ENCODE measurements around the gene PELI3. TPM values are rescaled to one million over a fixed set of nuclear protein-coding genes. Genes with fewer than 3 reads are reported as not detected.
A peak's percentile ranks its signal among the peaks of the same experiment; 100 is the strongest.

PELI3 gene
- total RNA-seq, 2 experiments from 2014 or later, result 4.3 to 8.1 TPM

DNA sequence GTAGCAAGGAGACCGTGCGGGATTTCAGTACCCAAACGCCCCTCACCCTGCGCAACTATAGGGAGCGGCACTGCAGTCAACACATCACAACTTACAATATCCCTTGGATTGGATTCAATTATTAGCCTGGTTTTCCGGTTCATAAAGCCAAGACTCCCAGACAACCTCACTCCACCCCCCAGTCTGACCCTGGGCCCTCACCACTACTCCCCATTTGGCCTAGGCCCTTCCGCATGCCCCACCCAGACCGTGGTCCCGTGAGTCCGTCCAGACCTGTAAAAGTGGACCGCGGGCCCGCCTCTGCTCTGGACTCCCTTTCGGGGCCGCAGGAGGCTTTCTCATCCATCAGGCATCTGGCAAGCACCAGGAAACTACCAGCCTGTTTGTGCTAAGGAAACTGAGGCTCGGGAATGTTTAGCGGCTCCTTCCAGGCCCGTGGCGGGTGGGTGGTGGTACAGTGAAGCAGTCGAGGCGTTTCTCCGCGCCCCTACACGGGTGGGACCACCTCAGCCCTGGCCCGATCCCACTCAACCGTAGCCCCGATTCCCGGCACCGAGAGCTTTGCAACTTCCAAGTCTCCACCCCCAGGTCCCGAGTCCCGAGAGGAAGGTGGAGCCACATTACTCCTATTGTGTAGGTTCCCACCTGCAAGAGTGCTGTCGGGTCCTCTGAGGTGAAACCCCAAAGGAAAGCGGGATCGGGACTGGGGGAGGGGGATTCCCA lies 12.8 kb downstream of the PELI3 start:
- POLR2A ChIA-PET, result interaction anchor here (0.9 to 1.2 kb wide), 7 partner anchors 8 to 362 kb away, joined by 3 to 5 read pairs (median 3); partner anchors contain the start of genes MRPL11, RBM4 and RBM4B
- H3K4me1 ChIP-seq (ENCODE audit: insufficient read depth, low read length, poor library complexity, severe bottlenecking), result peaks cover 11% of the 10 kb centered on the region
- no peaks in the 10 kb centered on the region for H4K20me1 ChIP-seq (ENCODE audit: insufficient read depth, low read length)
- H3K79me2 ChIP-seq (ENCODE audit: insufficient read depth, low read depth, low read length), result peaks cover 5% of the 10 kb centered on the region; the same call in 1 of the 2 replicates
- H2AFZ ChIP-seq (ENCODE audit: low read length), result peak overlapping the region; percentile 77; the same call in 1 of the 2 replicates
- H3K9me2 ChIP-seq (ENCODE audit: insufficient read depth, low read length), result no peaks in the 10 kb centered on the region
- peak overlapping the region; percentile 97 for H3K4me2 ChIP-seq (ENCODE audit: low read length)
- H3K4me3 ChIP-seq (ENCODE audit: low read depth, low read length, poor library complexity, severe bottlenecking), result peak overlapping the region; percentile 89
- peaks cover 14% of the 10 kb centered on the region for H3K36me3 ChIP-seq (ENCODE audit: insufficient read depth, low read length)
- TSS peak; percentile 80 for BruUV-seq (replicated peaks)
- CTCF ChIA-PET (ENCODE audit: unreplicated experiment), result interaction anchor here (1.4 kb wide), 1 partner anchor 41 kb away, joined by 3 read pairs; the partner anchor contains the start of gene MRPL11
- H3K9me3 ChIP-seq (ENCODE audit: low read length), result no peaks in the 10 kb centered on the region
- intact Hi-C loops (cut with micrococcal nuclease; ENCODE audit: unreplicated experiment), result loop anchor here (1.0 to 5.0 kb wide), 5 partner anchors 40 to 363 kb away; partner anchors contain the start of genes ACTN3, RCE1 and ZDHHC24
- TF ChIP-seq, protein P1, sequence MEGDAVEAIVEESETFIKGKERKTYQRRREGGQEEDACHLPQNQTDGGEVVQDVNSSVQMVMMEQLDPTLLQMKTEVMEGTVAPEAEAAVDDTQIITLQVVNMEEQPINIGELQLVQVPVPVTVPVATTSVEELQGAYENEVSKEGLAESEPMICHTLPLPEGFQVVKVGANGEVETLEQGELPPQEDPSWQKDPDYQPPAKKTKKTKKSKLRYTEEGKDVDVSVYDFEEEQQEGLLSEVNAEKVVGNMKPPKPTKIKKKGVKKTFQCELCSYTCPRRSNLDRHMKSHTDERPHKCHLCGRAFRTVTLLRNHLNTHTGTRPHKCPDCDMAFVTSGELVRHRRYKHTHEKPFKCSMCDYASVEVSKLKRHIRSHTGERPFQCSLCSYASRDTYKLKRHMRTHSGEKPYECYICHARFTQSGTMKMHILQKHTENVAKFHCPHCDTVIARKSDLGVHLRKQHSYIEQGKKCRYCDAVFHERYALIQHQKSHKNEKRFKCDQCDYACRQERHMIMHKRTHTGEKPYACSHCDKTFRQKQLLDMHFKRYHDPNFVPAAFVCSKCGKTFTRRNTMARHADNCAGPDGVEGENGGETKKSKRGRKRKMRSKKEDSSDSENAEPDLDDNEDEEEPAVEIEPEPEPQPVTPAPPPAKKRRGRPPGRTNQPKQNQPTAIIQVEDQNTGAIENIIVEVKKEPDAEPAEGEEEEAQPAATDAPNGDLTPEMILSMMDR (conservative IDR thresholded peaks at IDR 0.05; ENCODE audit: low read length), result no peak
- no peak for TF ChIP-seq EZH2phosphoT487 (IDR thresholded peaks at IDR 0.05; ENCODE audit: borderline replicate concordance, low read depth, low read length)
- H3K27ac ChIP-seq (ENCODE audit: low read depth, low read length, poor library complexity, severe bottlenecking), result peak overlapping the region; percentile 47
- no peak for DNase-seq (ENCODE audit: low spot score)

DNA sequence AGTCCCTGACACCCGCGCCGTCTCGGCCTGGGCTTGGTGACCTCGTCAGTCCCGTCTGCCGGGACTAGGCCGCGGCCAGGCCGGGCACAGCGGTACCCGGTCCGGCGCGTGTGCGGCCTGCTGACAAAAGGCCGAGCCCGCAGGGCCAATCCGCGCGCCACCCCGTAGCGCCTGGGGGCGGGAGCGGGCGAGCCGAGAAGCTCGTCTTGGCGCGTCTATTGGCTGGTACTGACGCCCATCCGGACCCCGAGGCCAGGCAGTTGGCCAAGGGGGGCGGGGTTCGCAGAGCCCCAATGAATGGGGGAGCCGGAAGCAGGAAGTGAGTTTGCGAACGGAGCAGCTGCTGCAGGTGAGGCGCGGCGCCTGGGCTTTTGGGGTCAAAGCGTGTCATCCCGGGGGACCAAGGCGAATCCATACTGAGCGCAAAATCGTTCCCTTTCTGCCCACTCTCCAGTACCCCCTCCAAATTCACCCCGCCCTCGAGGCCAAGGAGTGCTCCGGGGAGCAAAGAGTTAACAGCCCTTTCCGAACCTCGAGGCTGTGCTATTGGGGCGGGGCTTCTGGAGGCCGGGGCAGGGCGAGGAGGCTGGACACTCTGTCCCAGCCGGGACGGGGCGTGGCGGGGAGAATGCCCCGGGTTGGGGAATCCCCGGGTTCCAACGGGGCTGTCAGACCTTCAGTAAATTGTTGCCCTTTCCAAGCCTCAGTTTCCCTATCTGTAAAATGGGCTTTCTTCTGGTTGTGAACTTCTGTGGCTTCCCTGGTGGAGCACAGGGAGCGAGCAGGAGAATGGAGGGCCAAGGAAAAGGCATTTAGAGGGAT lies 13.6 kb downstream of the PELI3 start, which contains the start of gene DPP3:
Gene DPP3, plus strand, starts transcription at position 318 of the 822 bp plus-strand sequence. CDS start 1,767 bp downstream, outside the sequence.
- Histone ChIP-seq H3K4me2 (ENCODE audit: low read length) (peak within 1 kb of the TSS; percentile 97), H3K79me2 (ENCODE audit: insufficient read depth, low read depth, low read length) (peaks cover 5% of the 10 kb centered on the region; the same call in 1 of the 2 replicates), H4K20me1 (ENCODE audit: insufficient read depth, low read length) (no peaks in the 10 kb centered on the region), H2AFZ (ENCODE audit: low read length) (peak within 1 kb of the TSS; percentile 77), H3K36me3 (ENCODE audit: insufficient read depth, low read length) (peaks cover 14% of the 10 kb centered on the region), H3K9me2 (ENCODE audit: insufficient read depth, low read length) (no peaks in the 10 kb centered on the region), H3K9me3 (ENCODE audit: low read length) (no peaks in the 10 kb centered on the region), H3K4me3 (ENCODE audit: low read depth, low read length, poor library complexity, severe bottlenecking) (peak within 1 kb of the TSS; percentile 89), H3K27ac (ENCODE audit: low read depth, low read length, poor library complexity, severe bottlenecking) (peak within 1 kb of the TSS; percentile 47), H3K4me1 (ENCODE audit: insufficient read depth, low read length, poor library complexity, severe bottlenecking) (peaks cover 11% of the 10 kb centered on the region)
- ChIA-PET CTCF (ENCODE audit: unreplicated experiment) (no interaction called here), POLR2A (interaction anchor here (0.5 to 1.2 kb wide), 9 partner anchors 9 to 875 kb away, joined by 3 to 5 read pairs (median 3); partner anchors contain the start of genes MRPL11, RBM4 and RBM4B)
- peak; percentile 98 for DNase-seq (ENCODE audit: low spot score)
- TF ChIP-seq, protein P1 (conservative IDR thresholded peaks at IDR 0.05; ENCODE audit: low read length), result peak; percentile 30; the same call in 1 of the 2 replicates
- TF ChIP-seq EZH2phosphoT487 (IDR thresholded peaks at IDR 0.05; ENCODE audit: borderline replicate concordance, low read depth, low read length), result no peak
- intact Hi-C loops (cut with micrococcal nuclease; ENCODE audit: unreplicated experiment), result loop anchor here (1.0 to 5.0 kb wide), 3 partner anchors 66 to 362 kb away; partner anchors contain the start of genes ACTN3, RCE1 and ZDHHC24
- BruUV-seq (replicated peaks), result no TSS peak
